ENCODE measurements around the gene GPR87. TPM values are rescaled to one million over a fixed set of nuclear protein-coding genes. Genes with fewer than 3 reads are reported as not detected.
A peak's percentile ranks its signal among the peaks of the same experiment; 100 is the strongest.

Gene GPR87
- total and polyA plus RNA-seq, 2 donors (not counting 1 experiment from before 2014, with no cell fraction given), result 0.05 to 0.17 TPM

GRCh38 chr3:151356794-151357462 is 40.3 kb upstream of the GPR87 start:
- peak in 1 of 2 donors; percentile 71 for DNase-seq (ENCODE audit: low read depth in 2 of 2)
- no peak overlapping the region for H2AFZ ChIP-seq (ENCODE audit: low read length)

GRCh38 chr3:151351648-151352047 is 35.0 kb upstream of the GPR87 start:
- no peak for DNase-seq (ENCODE audit: low read depth in 2 of 2)
- no peak for TF ChIP-seq EZH2 (IDR thresholded peaks at IDR 0.05; ENCODE audit: low read length, missing control alignments)
- TF ChIP-seq CTCF (conservative IDR thresholded peaks at IDR 0.05 in 1 of 2, IDR thresholded peaks at IDR 0.05 in 1 of 2; ENCODE audit: low read depth in 1 of 2, low read length in 2 of 2), result no peak
- no peaks in the 10 kb centered on the region for H3K36me3 ChIP-seq (ENCODE audit: control insufficient read depth, insufficient read depth, low read length)
- H2AFZ ChIP-seq (ENCODE audit: low read length), result no peak overlapping the region
- H3K4me3 ChIP-seq (replicated peaks in 1 of 4; ENCODE audit: control extremely low read depth in 1 of 4, insufficient read depth in 1 of 4, low read depth in 3 of 4, low read length in 4 of 4), result no peak overlapping the region
- H4K20me1 ChIP-seq (ENCODE audit: control insufficient read depth, extremely low read depth, insufficient read depth, low read length), result no peaks in the 10 kb centered on the region
- H3K4me2 ChIP-seq (ENCODE audit: extremely low read depth, insufficient read depth, low read length), result no peak overlapping the region
- no peak overlapping the region for H3K27ac ChIP-seq (ENCODE audit: insufficient read depth, low read length)
- no peaks in the 10 kb centered on the region for H3K27me3 ChIP-seq (ENCODE audit: control insufficient read depth, insufficient read depth, low read length)
- H3K9ac ChIP-seq (ENCODE audit: insufficient read depth, low read length), result no peak overlapping the region
- H3K4me1 ChIP-seq (ENCODE audit: control insufficient read depth, extremely low read depth, insufficient read depth, low read length), result no peaks in the 10 kb centered on the region
- no peaks in the 10 kb centered on the region for H3K79me2 ChIP-seq (ENCODE audit: control insufficient read depth, insufficient read depth, low read length)
- H3K9me3 ChIP-seq (ENCODE audit: control insufficient read depth, insufficient read depth, low read depth, low read length), result no peaks in the 10 kb centered on the region

More at GRCh38 chr3:151356794-151357462, 40.3 kb upstream of the GPR87 start:
- Histone ChIP-seq H3K4me2 (ENCODE audit: extremely low read depth, insufficient read depth, low read length) (no peak overlapping the region), H3K9ac (ENCODE audit: insufficient read depth, low read length) (no peak overlapping the region), H4K20me1 (ENCODE audit: control insufficient read depth, extremely low read depth, insufficient read depth, low read length) (no peaks in the 10 kb centered on the region), H3K79me2 (ENCODE audit: control insufficient read depth, insufficient read depth, low read length) (no peaks in the 10 kb centered on the region), H3K27me3 (ENCODE audit: control insufficient read depth, insufficient read depth, low read length) (no peaks in the 10 kb centered on the region), H3K9me3 (ENCODE audit: control insufficient read depth, insufficient read depth, low read depth, low read length) (no peaks in the 10 kb centered on the region), H3K4me3 (replicated peaks in 1 of 4; ENCODE audit: control extremely low read depth in 1 of 4, insufficient read depth in 1 of 4, low read depth in 3 of 4, low read length in 4 of 4) (no peak overlapping the region), H3K36me3 (ENCODE audit: control insufficient read depth, insufficient read depth, low read length) (no peaks in the 10 kb centered on the region), H3K27ac (ENCODE audit: insufficient read depth, low read length) (no peak overlapping the region), H3K4me1 (ENCODE audit: control insufficient read depth, extremely low read depth, insufficient read depth, low read length) (no peaks in the 10 kb centered on the region)
- no peak for TF ChIP-seq CTCF (conservative IDR thresholded peaks at IDR 0.05 in 1 of 2, IDR thresholded peaks at IDR 0.05 in 1 of 2; ENCODE audit: low read depth in 1 of 2, low read length in 2 of 2)
- no peak for TF ChIP-seq EZH2 (IDR thresholded peaks at IDR 0.05; ENCODE audit: low read length, missing control alignments)

- Histone ChIP-seq H3K4me1 (ENCODE audit: control insufficient read depth, extremely low read depth, insufficient read depth, low read length) (peaks cover 1% of the 10 kb centered on the region), H4K20me1 (ENCODE audit: control insufficient read depth, extremely low read depth, insufficient read depth, low read length) (no peaks in the 10 kb centered on the region), H2AFZ (ENCODE audit: low read length) (no peak overlapping the region), H3K4me2 (ENCODE audit: extremely low read depth, insufficient read depth, low read length) (no peak overlapping the region), H3K9me3 (ENCODE audit: control insufficient read depth, insufficient read depth, low read depth, low read length) (no peaks in the 10 kb centered on the region), H3K27me3 (ENCODE audit: control insufficient read depth, insufficient read depth, low read length) (no peaks in the 10 kb centered on the region), H3K36me3 (ENCODE audit: control insufficient read depth, insufficient read depth, low read length) (no peaks in the 10 kb centered on the region), H3K79me2 (ENCODE audit: control insufficient read depth, insufficient read depth, low read length) (no peaks in the 10 kb centered on the region), H3K9ac (ENCODE audit: insufficient read depth, low read length) (no peak overlapping the region), H3K27ac (ENCODE audit: insufficient read depth, low read length) (no peak overlapping the region), H3K4me3 (replicated peaks in 1 of 4; ENCODE audit: control extremely low read depth in 1 of 4, insufficient read depth in 1 of 4, low read depth in 3 of 4, low read length in 4 of 4) (no peak overlapping the region)
- no peak for TF ChIP-seq EZH2 (IDR thresholded peaks at IDR 0.05; ENCODE audit: low read length, missing control alignments)
- no peak for DNase-seq (ENCODE audit: low read depth in 2 of 2)
Measured at GRCh38 chr3:151351219-151351618, 34.6 kb upstream of the GPR87 start.
